CD4-positive, alpha-beta T cell treated with Interferon gamma for 1 hour (primary cell): ENCODE measurements around the gene ANO4.
"Not testable (repeated sequence)": the region's sequence is repeated elsewhere in the genome, so short reads cannot be mapped to it uniquely, and the experiment has no call there.

Source experiments
- DNase-seq: peaks from one replicate; pipeline ENCODE4 v3.0.0-alpha.2; 2020

ANO4 gene

GRCh38 chr12:100875771-100876170 lies 81.2 kb downstream of the ANO4 start:
- DNase-seq = no peak

- DNase-seq = no peak
These were observed 83.2 kb downstream of the ANO4 start for GRCh38 chr12:100877776-100878175.

GRCh38 chr12:100895192-100895591 lies 100.6 kb downstream of the ANO4 start:
- DNase-seq = no peak

- DNase-seq = no peak
These were observed 101.6 kb downstream of the ANO4 start for GRCh38 chr12:100896192-100896591.

GRCh38 chr12:100897240-100897639 lies 102.7 kb downstream of the ANO4 start:
- no peak for DNase-seq

- DNase-seq = no peak
These were observed 104.7 kb downstream of the ANO4 start for GRCh38 chr12:100899301-100899700.

GRCh38 chr12:100900808-100901207 lies 106.2 kb downstream of the ANO4 start:
- DNase-seq = no peak

- DNase-seq = no peak
These were observed 106.7 kb downstream of the ANO4 start for GRCh38 chr12:100901266-100901665.

- no peak for DNase-seq
These were observed 109.7 kb downstream of the ANO4 start for GRCh38 chr12:100904270-100904669.

GRCh38 chr12:100908501-100908900 lies 113.9 kb downstream of the ANO4 start:
- no peak for DNase-seq

- DNase-seq = no peak
These were observed 119.5 kb downstream of the ANO4 start for GRCh38 chr12:100913872-100914592.

- DNase-seq = no peak
These were observed 124.5 kb downstream of the ANO4 start for GRCh38 chr12:100919116-100919515.

GRCh38 chr12:100920493-100920892 lies 125.9 kb downstream of the ANO4 start:
- DNase-seq = no peak

- no peak for DNase-seq
These were observed 132.2 kb downstream of the ANO4 start for GRCh38 chr12:100926669-100927248.

GRCh38 chr12:100927826-100928225 lies 133.2 kb downstream of the ANO4 start:
- no peak for DNase-seq

- DNase-seq = no peak
These were observed 138.0 kb downstream of the ANO4 start for GRCh38 chr12:100932571-100932970.

- DNase-seq = not testable (repeated sequence)
These were observed 139.0 kb downstream of the ANO4 start for GRCh38 chr12:100933531-100933930.

GRCh38 chr12:100935929-100936328 lies 141.4 kb downstream of the ANO4 start:
- no peak for DNase-seq

- no peak for DNase-seq
These were observed 142.1 kb downstream of the ANO4 start for GRCh38 chr12:100936661-100937060.

GRCh38 chr12:100940503-100940902 lies 145.9 kb downstream of the ANO4 start:
- no peak for DNase-seq

GRCh38 chr12:100942984-100943749 lies 148.6 kb downstream of the ANO4 start:
- DNase-seq = no peak

- DNase-seq = no peak
These were observed 157.2 kb downstream of the ANO4 start for GRCh38 chr12:100951756-100952155.

- no peak for DNase-seq
These were observed 158.6 kb downstream of the ANO4 start for GRCh38 chr12:100953217-100953616.

GRCh38 chr12:100953677-100954076 lies 159.1 kb downstream of the ANO4 start:
- no peak for DNase-seq
